Measurements from ENCODE around the gene CYP4F22.
"Not testable (repeated sequence)": the region's sequence is repeated elsewhere in the genome, so short reads cannot be mapped to it uniquely, and the experiment has no call there.

Gene CYP4F22

DNA sequence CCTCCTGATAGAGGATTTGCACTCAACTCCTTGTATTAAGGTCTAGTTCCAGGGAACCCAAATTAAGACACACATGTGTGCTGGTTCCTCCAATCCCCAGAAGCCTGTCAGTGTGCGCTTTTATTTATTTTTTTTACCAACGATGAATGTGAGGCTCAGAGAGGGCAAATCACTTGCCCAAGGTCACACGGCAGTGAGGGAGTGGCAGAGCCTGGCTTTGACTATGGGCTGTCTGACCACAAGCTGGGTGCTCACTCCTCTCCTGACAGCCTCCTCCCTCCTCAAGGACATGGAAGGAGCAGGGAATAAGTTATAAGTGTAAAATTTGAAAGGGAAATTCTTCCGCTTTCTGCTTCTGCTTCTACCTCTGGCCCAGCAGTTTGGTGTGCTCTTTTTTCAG is 48.9 kb downstream of the CYP4F22 start:
- intact Hi-C loops (cut with DNase I), result loop anchor here (5.0 to 10.0 kb wide), 3 partner anchors 132 to 465 kb away; no protein-coding TSS in a partner anchor
- DNase-seq, result no peak

DNA sequence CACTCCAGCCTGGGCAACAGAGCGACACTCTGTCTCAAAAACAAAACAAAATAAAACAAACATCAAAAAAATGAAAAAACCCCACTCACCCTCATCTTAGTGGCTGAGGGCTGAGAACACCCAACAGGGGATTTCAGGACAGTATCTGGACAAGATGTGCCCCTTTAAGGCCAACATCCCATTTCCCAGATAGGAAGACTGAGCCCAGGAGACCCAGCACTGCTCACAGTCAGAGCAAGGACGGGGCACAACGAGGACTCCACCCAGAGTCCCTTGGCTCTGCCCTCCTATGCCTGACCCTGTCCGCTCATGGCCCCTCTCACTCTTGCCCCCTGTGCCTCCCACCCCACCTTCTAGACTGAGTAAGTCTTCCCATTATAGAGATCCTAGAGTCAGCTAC is 53.8 kb downstream of the CYP4F22 start:
- intact Hi-C loops (cut with DNase I), result no loop called here
- no peak for DNase-seq

DNA sequence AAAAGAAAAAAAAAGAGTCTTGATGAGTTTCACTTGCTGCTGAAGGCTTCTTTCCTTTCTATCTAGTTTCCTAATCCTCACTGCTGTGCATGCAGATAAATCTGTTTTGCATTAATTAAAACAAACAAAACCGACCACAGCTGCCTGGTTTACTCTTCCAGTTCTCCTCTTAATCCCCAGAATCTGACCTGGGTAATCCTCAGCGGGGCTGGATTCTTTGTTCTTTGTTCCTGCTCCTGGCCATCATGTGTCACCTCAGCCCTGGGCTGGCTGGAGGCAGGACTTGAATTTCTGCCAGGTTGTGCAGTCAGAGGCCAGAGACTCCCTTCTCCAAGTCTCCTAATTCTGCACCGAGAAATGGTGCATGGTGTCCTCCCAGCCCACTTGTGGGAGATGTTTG is 54.5 kb downstream of the CYP4F22 start:
- no peak for DNase-seq
- intact Hi-C loops (cut with DNase I), result no loop called here

DNA sequence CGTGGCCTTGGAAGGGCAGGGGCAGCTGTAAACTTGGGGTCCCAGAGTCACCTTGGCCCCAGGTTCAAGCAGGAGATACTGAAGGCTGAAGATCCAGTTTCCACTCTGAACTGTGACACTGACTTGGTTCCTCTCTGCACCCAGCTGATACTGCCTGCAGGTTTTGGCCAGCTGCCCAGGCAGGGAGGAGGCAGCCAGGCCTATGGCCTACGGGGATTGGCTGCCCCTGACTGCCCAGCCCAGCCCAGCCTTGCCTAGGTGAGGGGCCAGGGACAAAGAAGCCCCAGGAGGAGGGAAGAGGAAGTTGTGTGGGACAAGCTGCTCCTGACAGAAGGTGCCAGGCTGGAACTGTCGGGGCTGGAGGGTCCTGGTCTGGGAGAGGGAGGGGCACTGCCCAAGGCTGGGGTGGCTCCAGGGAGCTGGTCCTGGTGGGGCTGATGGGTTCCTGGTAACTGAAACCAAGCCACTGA is 55.0 kb downstream of the CYP4F22 start:
- intact Hi-C loops (cut with DNase I), result no loop called here
- DNase-seq, result peak in 2 of 42 donors; percentile 4 to 17

DNA sequence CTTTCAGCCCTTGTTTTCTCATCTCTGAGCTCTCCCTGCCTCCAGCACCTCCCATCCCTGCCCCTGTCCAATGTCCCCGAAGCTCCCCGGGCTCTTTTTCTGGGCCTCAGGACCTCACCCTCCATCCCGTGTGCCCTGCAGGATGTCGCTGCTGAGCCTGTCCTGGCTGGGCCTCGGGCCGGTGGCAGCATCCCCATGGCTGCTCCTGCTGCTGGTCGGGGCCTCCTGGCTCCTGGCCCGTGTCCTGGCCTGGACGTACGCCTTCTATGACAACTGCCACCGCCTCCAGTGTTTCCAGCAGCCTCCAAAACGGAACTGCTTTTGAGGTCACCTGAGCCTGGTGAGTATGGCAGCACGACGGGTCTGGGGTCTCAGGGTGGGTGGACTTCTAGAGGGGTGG is 55.6 kb downstream of the CYP4F22 start:
- intact Hi-C loops (cut with DNase I), result no loop called here
- no peak for DNase-seq

DNA sequence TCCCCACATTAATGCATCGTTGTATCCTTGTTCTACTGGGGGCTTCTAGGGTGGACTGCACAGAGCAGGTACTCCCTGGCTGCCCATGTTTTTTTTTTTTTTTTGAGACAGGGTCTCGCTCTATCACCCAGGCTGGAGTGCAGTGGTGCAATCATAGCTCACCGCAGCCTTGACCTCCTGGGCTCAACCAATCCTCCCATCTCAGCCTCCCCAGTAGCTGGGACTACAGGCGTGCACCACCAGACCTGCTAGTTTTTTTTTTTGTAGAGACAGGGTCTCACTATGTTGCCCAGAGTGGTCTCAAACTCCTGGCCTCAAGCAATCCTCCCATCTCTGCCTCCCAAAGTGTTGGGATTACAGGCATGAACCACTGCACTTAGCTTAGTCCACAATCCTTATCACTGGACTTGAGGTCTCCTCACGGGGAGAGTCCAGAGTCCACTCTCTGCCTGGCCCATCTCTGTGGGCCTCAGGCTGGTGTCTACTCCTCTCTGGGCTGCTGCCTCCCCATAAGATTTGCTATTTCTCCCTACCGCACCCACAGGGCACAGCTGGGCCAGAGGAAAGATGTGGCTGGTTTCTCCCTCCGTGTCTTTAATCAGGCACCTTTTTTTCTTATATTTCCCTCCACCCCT is 56.3 kb downstream of the CYP4F22 start:
- DNase-seq, result no peak
- intact Hi-C loops (cut with DNase I), result no loop called here

DNA sequence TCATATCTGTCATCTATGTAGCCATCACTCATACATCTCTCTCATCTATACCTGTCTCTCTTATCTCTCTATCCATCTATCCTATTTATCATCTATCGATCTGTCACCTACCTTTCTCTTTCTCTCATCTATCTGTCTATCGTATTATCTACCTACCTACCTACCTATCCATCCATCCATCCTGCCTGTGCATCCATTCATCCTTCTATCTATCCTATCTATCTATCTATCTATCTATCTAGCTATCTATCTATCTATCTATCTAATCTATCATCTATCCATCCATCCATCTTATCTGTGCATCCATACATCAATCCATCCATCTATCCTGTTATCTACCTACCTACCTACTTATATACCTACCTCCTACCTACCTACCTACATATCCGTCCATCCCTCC is 62.1 kb downstream of the CYP4F22 start:
- intact Hi-C loops (cut with DNase I), result no loop called here
- DNase-seq, result no peak

DNA sequence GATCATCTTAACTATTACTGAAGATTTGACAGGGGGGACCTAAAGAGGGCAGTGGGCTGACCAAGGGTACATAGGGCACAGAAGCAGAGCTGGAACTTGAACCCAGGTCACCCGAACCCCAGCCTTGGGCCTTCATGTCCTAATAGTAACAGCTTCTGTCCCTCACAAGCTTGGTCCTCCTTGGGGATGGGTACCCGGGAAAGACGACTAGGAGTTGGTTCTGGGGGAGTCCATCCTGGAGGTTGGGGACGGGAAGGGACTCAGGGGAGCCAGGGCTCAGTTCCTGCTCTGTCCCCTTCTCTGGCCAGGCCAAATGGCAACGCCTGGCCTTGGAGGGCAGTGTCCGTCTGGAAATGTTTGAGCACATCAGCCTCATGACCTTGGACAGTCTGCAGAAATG is 67.1 kb downstream of the CYP4F22 start:
- intact Hi-C loops (cut with DNase I), result no loop called here
- no peak for DNase-seq

DNA sequence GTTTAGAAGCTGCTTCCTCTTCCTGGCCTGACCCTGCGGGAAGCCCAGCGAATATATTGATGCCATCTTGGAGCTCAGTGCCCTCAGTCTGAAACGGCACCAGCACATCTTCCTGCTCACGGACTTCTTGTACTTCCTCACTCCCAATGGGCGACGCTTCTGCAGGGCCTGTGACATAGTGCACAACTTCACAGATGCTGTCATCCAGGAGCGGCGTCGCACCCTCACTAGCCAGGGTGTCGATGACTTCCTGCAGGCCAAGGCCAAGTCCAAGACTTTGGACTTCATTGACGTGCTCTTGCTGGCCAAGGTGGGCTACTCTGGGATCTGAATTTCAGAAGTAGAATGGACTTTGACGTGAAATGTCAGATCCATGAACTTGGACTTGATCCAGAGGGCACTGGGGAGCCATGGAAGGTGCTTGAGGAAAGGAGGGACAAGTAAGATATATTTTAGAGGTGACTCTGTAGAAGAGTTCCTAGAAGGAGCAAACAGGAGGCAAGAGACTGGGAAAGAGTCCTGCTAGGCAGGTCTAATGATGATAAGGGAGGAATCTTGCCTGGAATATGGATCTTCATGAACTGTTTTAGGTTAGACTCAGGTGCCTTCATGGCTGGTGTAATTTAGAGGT is 68.3 kb downstream of the CYP4F22 start:
- intact Hi-C loops (cut with DNase I), result no loop called here

DNA sequence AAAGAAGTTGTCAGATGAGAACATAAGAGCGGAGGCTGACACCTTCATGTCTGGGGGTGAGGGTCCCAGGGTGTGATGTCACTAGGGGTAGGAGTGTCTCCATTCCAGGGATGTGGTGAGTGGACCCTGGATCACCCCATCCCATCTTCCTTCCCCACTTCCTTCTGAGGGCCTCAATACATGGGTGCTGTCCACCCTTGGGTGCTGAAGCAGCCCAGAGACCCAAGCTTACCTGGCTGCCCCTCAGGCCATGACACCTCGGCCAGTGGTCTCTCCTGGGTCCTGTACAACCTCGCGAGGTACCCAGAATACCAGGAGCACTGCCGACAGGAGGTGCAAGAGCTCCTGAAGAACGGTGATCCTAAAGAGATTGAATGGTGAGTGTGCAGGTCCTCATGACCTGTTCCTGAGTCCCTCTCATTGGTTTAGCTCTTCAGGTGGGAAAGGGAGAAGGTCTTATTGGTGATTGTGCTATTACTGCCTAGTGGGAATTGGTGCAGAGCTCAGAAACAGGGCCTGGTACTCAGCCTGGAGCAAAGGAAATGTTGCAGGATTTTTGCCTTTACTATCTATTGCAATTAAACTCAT is 69.0 kb downstream of the CYP4F22 start:
- intact Hi-C loops (cut with DNase I), result no loop called here
- peak in 1 of 42 donors; percentile 20 for DNase-seq

More for the DNA sequence above, 68.3 kb downstream of the CYP4F22 start:
- DNase-seq, result no peak

DNA sequence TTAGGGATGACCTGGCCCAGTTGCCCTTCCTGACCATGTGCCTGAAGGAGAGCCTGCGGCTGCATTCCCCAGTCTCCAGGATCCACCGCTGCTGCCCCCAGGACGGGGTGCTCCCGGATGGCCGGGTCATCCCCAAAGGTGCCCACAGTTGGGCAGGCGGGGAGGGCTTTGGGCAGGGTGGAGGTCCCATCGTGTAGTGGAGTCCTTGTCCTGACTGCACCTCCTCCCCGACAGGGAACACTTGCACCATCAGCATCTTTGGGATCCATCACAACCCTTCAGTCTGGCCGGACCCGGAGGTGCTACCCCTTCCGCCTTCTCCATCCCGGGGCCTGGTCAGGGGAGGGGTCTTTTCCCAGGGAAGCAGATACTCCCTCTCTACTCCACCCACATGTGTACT is 75.0 kb downstream of the CYP4F22 start:
- intact Hi-C loops (cut with DNase I), result no loop called here
- DNase-seq, result peak in 2 of 42 donors; percentile 3 to 31

DNA sequence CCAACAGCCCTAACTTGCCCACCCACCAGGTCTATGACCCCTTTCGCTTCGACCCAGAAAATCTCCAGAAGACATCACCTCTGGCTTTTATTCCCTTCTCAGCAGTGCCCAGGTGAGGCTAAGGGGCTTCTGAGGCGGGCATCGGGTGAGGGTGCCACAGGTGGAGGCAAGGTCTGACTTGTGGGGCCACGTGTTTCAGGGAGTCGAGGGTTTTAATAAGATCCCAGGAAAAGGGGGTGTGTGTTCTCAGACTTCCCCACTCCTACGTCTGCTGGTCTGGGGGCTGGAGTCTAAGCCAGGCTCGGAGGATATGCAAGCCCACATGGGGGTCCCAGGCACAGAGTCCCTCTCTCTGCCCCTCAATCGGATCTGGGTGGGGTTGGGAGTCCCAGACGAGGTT is 75.8 kb downstream of the CYP4F22 start:
- intact Hi-C loops (cut with DNase I), result no loop called here
- DNase-seq, result peak in 1 of 42 donors; percentile 3

DNA sequence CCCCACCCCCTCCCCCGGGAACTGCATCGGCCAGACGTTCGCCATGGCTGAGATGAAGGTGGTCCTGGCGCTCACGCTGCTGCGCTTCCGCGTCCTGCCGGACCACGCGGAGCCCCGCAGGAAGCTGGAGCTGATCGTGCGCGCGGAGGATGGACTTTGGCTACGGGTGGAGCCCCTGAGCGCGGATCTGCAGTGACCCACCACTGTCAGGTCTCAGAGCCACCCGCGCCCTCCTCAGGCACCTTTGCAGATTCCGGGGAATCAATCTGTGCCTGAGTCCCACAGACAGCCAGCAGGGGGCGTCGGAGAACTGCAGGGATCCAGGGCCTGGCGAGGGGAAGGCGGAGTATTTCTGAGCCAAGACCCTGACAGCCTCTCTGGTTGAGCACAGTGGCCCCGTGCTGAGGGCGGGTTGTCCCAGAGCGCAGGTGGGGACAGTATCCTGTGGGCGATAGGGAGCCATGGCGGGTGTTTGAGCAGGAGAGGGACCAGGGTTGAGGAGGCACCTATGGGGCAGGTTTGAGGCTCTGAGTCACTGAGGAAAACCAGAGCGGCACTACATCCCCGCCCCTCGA is 76.3 kb downstream of the CYP4F22 start:
- intact Hi-C loops (cut with DNase I), result no loop called here
- peak; percentile 65 to 91 (median 82) for DNase-seq

DNA sequence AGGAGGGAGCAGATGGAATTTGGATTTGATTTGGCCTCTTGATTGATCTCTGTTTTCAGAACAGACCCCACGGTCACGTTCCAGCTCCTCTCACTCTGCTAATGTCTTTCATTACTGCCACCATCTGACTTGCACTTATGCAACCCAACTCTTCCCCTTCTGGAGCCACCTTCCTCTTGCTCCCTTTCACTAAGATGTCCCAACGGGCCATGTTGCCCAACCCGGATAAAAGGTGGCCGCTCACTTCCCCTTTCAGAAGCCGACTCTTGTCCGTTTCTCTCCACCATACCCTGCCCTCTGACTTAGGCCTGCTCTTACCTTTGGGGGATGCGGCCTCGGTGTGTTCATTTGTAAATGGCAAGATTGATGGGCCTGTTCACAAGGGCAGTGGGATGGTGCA is 79.3 kb downstream of the CYP4F22 start:
- intact Hi-C loops (cut with DNase I), result no loop called here
- peak in 18 of 42 donors; percentile 1 to 61 (median 20) for DNase-seq

DNA sequence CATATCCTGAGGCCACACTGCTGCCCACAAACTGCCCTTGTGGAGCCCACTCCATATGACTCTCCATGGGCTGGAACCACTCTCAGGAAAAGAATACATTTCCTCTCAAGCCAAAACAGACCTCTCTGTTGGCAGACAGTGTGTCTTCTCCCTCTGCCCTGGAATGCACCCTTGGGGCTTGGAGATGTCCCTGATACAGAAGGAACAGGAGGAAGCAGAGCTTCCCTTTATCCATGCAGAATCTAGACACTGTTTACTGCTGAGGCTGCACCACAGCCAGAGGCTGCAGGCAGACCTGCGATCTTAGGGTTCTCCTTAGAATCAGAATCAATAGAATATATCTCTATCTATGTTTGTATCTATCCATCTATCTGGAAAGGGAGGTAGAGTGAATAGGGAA is 79.9 kb downstream of the CYP4F22 start:
- DNase-seq, result peak in 1 of 42 donors; percentile 29
- intact Hi-C loops (cut with DNase I), result no loop called here

DNA sequence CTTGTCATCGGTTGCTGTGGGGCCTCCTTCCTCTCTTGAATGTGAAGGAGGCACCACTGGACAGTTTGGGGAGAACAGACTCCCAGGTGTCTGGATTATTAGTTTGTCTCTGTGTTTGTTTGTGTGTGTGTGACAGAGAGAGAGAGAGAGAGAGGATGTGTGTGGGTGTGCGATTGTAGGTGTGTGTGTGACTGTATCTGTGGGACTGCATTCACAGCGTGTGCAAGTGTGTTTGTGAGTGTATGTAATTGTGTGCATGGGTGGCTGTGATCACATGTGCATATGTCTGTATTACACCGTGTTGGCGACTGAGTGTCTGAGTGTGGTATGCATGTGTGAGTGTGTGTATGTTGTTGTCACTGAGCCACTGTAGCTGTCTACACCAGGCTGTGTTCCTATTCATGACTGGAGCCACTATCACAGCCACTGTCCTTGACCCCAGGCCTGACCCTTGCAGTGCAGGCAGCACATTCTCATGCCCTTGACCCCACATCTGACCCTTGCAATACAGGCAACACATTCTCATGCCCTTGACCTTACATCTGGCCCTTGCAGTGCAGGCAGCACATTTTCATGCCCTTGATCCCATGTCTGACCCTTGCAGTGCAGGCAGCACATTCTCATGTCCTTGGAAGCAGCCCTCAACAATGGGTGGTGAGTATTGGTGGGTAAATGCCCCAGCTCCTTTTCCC is 81.6 kb downstream of the CYP4F22 start:
- DNase-seq, result no peak
- intact Hi-C loops (cut with DNase I), result no loop called here

DNA sequence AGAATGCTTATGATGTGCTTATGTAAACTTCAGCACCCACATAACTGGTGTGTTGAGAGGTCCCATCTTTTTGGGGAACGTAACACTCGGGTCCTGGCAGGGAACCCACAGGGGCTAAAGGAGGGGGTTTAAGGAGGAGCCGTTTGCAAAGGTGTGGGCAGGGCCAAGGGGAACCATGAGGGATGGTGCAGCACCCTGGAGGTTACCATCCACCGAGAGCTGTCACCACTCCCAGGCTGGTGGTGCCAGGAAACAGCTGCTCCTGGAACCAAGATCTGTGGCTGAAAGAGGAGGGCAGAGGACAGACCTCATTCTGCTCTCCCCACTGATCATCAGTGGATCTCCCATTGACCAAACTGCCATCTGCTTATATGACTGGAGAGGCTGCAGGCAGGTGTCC is 83.5 kb downstream of the CYP4F22 start:
- intact Hi-C loops (cut with DNase I), result no loop called here
- DNase-seq, result no peak

DNA sequence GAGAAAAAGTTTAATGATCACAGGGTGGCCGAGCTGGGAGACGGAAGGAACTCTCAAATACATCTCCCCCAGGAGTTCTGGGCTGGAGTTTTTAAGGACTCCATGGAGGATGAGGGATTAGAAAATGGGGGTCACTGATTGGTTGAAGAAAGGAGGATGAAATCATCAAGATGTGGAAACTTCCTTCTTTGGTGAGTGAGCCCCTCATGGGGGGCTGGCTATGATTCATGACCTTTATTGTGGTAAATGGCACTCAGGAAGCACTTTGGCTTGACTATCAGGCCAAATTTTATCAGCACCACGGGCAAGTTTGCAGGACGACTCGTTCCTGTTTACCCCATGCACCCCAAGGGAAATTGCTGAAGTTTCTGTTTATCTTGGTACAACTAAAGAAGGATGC is 84.2 kb downstream of the CYP4F22 start:
- not testable (repeated sequence) for DNase-seq

DNA sequence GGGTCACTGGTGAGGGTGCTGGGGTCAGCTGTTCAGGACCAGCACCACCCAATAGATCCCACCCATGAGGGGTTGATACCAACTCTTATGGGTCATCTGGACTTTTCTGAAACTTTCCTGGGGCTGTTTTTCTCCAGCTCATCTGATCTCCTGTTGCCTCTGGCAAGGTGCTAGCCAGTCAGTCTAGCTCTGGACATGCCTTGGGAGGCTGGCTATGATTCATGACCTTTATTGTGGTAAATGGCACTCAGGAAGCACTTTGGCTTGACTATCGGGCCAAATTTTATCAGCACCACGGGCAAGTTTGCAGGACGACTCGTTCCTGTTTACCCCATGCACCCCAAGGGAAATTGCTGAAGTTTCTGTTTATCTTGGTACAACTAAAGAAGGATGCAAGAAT is 85.4 kb downstream of the CYP4F22 start:
- intact Hi-C loops (cut with DNase I); DNase-seq: not testable (repeated sequence)

More for the DNA sequence above, 84.2 kb downstream of the CYP4F22 start:
- intact Hi-C loops (cut with DNase I), result not testable (repeated sequence)

DNA sequence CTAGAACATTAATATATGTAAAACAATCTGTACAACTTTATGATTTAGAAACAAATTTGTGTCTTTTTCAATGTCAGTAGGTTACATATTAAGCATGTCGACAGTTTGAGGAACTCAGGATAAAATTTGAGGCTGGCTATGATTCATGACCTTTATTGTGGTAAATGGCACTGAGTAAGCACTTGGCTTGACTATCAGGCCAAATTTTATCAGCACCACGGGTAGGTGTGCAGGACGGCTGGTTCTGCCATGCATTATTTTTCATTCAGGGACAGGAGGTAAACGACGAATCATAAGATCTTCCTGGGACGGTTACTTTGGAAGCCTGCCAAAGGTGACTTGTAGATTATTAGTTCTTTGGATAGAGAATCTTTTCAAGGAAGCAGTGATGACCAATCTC is 86.7 kb downstream of the CYP4F22 start:
- intact Hi-C loops (cut with DNase I), result no loop called here
- peak in 1 of 42 donors; percentile 12 for DNase-seq

Data from head of caudate nucleus (tissue), 42 donors.